Stromal cell of bone marrow (primary cell): ENCODE measurements around the gene ZMYND12.

Source experiments
- DNase-seq: peaks from one replicate; pipeline ENCODE4 v3.0.0-alpha.2; 2012; ENCODE audit warnings: low read depth

The ZMYND12 gene

GRCh38 chr1:42392255-42392654 is 63.6 kb downstream of the ZMYND12 start:
- DNase-seq, result no peak

GRCh38 chr1:42386051-42386450 is 69.8 kb downstream of the ZMYND12 start:
- DNase-seq, result no peak

DNA sequence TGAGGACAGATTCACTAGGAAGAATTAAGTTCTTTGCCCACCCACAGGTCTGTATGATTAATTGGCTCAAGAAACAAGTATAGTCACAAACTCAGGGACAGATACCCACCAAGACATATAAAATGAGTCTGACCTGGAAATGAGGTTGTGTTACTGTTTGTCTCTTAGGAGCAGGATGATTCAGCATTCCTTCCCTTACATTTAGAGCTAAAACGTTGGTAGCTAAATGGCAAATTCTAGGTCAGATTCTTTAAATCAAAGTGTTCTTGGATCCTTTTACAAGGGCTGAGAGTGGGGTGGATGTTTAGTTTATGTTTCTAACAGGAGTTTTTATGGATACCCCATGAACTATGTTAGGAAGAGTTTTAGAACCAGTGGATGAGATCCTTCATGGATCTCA is 70.5 kb downstream of the ZMYND12 start:
- peak; percentile 9 for DNase-seq

GRCh38 chr1:42381280-42381673 is 74.5 kb downstream of the ZMYND12 start:
- no peak for DNase-seq

GRCh38 chr1:42380586-42381279 is 75.1 kb downstream of the ZMYND12 start, which contains the start of gene RIMKLA:
Gene RIMKLA, plus strand, starts transcription at chr1:42380792. Its CDS starts 143 bp downstream, at chr1:42380935.
- peak; percentile 2 for DNase-seq
